ENCODE data around the gene ZBTB32.

GRCh38 chr19:35665157-35665556 lies 39.2 kb upstream of the ZBTB32 start:
- TF ChIP-seq CTCF (IDR thresholded peaks at IDR 0.05; ENCODE audit: low read depth, low read length, poor library complexity, severe bottlenecking): no peak
- no peak for TF ChIP-seq EZH2phosphoT487 (IDR thresholded peaks at IDR 0.05; ENCODE audit: borderline replicate concordance, low read length)
